NCI-H526 (cell line): ENCODE results near the gene MAP2K3.
"Not testable (repeated sequence)": the region's sequence is repeated elsewhere in the genome, so short reads cannot be mapped to it uniquely, and the experiment has no call there.

Experiments
- DNase-seq, 2 experiments: peaks; one replicate each; lab custom pipeline; 2025; lab: John Stamatoyannopoulos, UW

MAP2K3 gene

GRCh38 chr17:21328778-21329177 is 44.3 kb downstream of the MAP2K3 start:
- not testable (repeated sequence) for DNase-seq

DNA sequence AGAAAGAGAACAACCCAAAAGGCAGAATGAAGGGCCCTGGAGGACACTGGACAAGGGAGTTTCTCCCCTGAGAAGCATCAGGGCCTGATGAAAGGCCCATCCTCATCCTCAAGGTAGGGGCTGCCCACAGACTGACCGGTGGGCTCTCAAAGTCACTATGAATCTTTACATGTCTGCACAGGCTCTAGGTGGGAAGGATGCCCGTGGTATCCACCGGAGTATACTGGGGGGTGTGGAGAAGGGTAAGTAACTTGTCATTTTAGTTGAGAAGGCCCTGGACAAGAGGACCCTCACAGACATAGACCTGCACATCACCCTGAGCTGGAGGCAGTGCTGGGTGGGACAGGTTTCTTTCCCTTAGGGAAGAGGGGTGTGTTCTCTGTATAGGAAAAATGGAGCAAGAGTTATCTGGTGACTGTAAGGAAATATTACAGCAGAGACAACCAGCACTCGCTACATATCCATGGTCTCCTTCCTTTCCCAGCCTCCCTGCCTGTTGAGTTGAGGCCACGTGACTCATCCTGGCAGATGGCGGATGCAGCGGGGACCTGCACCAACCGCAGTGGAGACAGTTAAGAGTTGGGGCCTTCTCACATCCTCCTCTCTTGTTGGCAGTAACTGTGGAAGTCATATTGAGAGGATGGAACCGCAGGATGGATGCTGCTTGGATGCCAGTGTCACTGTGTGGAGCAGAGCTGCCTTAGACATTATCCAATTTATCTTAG is 46.1 kb downstream of the MAP2K3 start:
- DNase-seq: no peak

- not testable (repeated sequence) for DNase-seq
These were observed 52.2 kb downstream of the MAP2K3 start for GRCh38 chr17:21336541-21337294.

- DNase-seq: not testable (repeated sequence)
These were observed 53.6 kb downstream of the MAP2K3 start for GRCh38 chr17:21337981-21338625.

DNA sequence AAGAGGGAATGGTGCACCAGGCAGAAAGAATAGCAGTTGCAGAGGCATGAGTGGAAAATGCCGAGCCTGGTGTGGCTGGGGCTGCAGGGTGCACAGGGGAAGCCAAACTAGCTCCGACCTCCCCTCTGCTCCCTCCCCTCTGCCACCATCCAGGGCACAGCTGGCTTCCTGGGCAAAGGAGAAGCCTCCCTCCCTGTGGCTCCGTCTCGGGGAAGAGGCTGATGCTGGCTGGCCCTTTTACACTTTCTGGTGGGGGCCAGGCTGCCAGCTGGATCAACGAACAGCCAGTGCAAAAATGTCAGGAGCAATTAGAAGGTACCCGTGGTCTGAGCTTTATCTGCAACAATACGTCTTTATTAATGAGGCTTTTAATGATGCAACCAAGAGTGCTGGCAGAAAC is 54.5 kb downstream of the MAP2K3 start:
- DNase-seq: no peak

GRCh38 chr17:21339571-21339970 is 55.1 kb downstream of the MAP2K3 start:
- DNase-seq: not testable (repeated sequence)

- peak in 1 of 2 experiments; percentile 50 for DNase-seq
These were observed 55.9 kb downstream of the MAP2K3 start for GRCh38 chr17:21340407-21340806.

DNA sequence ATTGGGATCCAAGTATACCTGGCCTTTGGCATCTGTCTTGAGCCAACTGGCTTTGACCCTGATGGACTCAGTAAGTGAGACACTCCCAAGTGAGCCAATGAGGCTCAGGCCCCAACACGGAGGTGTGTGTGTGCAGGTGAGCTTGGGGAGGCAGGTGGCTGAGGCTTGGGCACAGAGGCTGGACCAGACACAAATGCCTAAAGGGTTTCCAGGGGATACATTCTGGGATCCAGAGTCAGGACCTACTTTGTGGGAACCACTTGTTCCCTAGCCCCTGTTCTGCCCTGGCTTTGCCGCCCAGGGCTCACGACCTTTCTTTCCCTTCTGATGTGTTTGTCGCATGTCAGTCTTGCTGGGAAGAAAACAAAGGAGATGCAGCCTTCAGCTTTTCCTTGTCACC is 56.8 kb downstream of the MAP2K3 start:
- not testable (repeated sequence) for DNase-seq

- not testable (repeated sequence) for DNase-seq
These were observed 57.5 kb downstream of the MAP2K3 start for GRCh38 chr17:21341925-21342540.

GRCh38 chr17:21343061-21343949 is 58.8 kb downstream of the MAP2K3 start:
- DNase-seq: not testable (repeated sequence)

GRCh38 chr17:21344801-21345200 is 60.3 kb downstream of the MAP2K3 start:
- not testable (repeated sequence) for DNase-seq

DNA sequence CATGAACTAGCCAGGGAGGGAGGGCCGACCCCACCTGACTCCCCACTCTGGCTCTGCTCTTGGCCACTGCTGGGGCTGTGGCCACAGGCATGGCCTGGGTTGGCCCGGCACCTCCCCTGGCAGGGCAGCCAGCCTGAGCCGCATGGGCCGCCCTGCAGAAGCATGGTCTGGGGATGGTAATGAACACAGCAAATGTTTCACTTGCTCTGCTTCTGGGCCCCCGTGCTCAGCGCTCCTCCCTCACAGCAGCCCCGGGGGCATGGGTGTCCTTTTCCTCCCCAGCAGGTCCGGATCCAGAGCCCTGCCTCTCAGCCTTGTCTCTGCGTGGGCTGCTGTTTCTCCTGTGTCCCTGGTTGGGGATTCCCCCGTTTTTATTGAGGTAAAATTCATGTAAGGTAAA is 60.7 kb downstream of the MAP2K3 start:
- no peak for DNase-seq

DNA sequence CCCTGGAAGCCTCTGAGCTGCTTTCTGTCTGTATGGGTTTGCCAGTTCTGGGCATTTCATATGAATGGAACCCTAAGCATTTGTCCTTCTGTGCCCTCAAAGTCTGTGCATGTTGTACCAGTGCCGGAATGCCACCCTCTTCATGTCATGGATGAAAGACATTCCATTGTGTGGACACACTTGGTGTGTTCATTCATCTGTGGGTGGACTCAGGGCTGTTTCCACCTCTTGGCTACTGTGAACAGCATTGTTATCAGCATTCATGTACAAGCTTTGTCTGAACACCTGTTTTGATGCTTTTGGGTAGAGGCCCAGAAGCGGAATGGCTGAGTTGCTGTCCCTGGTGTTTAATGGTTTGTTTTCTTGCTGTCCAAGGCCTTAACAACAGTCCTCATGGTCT is 61.6 kb downstream of the MAP2K3 start:
- not testable (repeated sequence) for DNase-seq

DNA sequence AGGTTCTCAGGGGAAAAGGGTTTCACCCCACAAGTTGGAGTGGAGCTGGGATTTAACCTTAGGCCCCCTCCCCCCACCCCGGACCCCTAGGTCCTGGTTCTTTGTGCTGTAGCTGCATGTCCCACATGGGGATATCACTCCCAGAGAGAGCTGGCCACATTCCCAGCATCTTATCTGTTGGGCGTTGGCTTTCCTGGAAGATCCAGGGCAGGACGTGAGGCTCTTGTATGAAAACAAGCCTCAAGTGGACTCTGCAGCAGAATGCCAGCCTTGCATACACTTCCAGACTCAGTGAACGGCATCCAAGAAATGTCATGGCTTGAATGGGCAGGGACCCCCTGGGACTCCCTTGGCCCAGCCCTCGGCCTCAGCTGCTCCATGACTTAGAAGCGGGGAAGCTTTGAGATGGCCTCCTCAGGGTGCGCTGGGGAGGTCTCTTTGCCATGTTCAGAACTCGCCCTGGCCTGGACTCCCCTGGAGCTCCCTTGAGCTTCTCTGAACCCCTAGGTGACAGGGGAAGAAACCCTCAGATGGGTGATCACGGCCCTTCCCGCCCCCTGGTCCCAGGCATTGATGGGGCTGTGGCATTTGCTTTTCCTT is 62.2 kb downstream of the MAP2K3 start:
- DNase-seq: not testable (repeated sequence)

DNA sequence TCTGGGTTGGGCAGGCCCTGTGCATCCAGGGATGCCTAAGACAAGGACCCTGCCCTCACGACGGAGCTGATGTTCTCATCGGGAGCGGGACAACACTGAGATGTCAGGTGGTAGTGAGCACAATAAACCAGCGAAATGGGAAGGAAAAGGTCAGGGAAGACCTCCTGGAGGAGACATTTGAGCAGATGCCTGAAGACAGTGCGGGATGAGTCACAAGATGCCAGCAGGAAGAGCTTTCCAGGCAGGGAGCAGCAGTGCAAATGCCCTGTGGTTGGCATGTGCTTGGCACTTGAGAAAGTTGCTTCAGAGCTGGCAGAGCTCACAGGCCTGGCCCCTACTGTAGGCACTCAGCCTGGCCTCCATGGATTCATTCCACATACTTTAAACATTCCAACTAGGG is 63.1 kb downstream of the MAP2K3 start:
- DNase-seq: not testable (repeated sequence)

DNA sequence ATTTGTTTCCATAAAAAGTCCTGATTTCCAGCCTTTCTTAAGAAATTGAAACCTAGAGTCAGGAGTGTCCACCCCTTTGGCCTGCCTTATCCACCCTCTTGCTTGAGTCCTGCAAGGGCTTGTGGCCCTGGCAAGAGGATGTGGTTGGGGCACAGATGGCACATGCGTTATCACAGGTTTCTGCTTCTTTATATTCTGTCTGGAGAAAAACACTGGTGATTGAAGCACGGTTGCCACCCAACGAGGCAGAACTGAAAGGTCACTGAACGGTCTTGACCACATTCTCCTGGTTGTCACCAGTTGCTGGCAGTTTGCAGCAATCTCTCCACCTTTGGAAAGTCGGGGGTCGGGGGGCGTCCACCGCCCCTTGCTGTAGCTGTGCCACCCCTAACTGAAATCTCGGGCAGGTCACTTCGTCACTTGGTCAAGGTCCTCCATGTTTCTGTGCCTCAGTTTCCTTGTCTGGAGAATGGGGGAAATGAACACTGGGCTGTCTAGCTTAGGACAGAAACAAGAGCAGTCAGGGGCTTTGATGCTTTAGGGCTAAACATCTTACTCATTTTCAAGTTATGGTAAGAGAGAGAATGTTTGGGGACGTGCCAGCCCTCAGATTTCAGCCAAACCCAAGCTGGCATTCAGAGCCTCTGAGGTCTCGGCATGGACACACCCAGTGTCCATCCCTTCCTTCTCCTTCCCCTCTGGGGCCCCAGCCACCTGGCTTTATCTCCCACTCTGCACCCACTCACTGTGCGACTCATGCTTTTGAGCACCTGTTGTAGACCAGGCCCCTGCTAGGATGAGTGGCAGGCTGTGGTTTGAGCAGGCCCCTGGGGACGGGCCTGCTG is 63.8 kb downstream of the MAP2K3 start:
- DNase-seq: not testable (repeated sequence)

DNA sequence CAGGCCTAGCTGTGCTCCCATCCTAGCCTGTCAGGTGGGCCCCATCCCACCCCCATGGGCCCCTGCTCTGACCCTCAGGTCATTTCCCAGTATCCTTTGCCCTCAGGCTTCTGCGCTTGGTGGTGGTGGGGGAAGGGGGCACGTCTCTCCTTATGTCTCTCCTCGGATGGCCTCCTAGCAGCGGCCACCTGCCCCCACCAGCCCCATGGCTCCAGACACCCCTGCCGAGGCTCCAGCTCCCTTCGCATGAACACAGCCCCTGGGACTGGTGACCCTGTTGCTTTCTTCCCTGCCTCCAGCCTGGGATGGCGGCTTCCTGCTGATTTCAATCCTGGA is 64.4 kb downstream of the MAP2K3 start:
- DNase-seq: not testable (repeated sequence)

DNA sequence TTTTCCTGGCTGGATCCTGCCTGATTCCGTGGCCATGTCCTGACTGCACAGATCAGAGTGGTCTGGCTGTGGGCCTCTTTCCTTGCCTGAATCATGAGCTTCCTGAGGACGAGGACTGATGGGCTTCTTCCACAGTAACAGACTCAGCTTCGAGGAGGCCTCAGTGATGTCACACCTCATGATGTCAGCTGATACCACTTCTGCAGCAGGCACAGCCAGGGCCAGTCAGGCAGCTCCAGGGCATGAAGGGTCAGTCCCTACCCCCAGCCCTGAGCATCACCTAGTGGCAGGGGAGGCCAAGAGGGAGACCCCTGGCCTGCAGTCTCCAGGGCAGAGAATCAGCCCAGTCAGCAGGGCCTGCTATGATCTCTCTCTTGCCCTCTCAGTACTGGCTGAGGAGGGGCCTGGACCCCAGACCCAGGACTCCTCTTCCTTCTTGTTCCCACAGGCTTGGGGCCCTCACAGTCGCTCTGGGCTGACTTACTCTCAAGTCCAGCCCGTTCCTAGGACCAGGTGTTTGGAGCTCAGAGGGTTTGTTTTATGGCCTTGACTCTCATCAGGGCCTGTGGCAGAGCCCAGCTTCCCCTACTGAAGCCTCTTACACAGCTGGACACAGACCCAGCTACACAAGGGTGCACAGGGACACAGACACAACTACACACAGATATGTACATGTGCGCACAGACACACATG is 65.0 kb downstream of the MAP2K3 start:
- not testable (repeated sequence) for DNase-seq

- not testable (repeated sequence) for DNase-seq
These were observed 66.0 kb downstream of the MAP2K3 start for GRCh38 chr17:21350495-21350894.
